HG03565 (cell line): ENCODE data around the gene LIN54.
A peak's percentile ranks its signal among the peaks of the same experiment; 100 is the strongest.
"Not testable (repeated sequence)": the region's sequence is repeated elsewhere in the genome, so short reads cannot be mapped to it uniquely, and the experiment has no call there.

Experiments
- ATAC-seq: cut with Tn5 transposase; IDR thresholded peaks from one replicate; pipeline ENCODE4 v1.9.1; 2021; ENCODE audit warnings: mild to moderate bottlenecking, moderate library complexity; ENCODE audit not compliant: unreplicated experiment

LIN54 gene

GRCh38 chr4:83010522-83011318 is at the start of gene LIN54:
TSS of gene LIN54 (minus strand) at chr4:83010823. CDS start at chr4:82984844, 25,979 bp downstream.
- peak; percentile 23 for ATAC-seq

- no peak for ATAC-seq
These were observed 44.3 kb upstream of the LIN54 start for GRCh38 chr4:83054928-83055327.

DNA sequence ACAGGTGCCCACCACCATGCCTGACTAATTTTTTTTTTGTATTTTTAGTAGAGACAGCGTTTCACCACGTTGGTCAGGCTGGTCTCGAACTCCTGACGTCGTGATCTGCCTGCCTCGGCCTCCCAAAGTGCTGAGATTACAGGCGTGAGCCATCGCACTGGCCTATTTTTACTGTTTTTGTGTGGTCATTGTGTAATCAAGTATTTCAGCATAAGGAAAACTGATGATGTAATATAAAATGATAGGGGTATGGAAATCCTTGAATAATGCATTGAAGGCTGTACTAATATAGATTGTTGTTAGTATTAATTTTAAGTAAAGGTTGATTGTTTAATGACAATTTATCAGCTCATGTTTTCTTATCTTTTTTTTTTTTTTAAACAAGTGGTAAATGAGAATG is 38.2 kb upstream of the LIN54 start:
- ATAC-seq: not testable (repeated sequence)

GRCh38 chr4:83046693-83047473 is 36.3 kb upstream of the LIN54 start:
- ATAC-seq: no peak

GRCh38 chr4:83043801-83044407 is 33.3 kb upstream of the LIN54 start:
- no peak for ATAC-seq

GRCh38 chr4:83043157-83043556 is 32.5 kb upstream of the LIN54 start:
- not testable (repeated sequence) for ATAC-seq

DNA sequence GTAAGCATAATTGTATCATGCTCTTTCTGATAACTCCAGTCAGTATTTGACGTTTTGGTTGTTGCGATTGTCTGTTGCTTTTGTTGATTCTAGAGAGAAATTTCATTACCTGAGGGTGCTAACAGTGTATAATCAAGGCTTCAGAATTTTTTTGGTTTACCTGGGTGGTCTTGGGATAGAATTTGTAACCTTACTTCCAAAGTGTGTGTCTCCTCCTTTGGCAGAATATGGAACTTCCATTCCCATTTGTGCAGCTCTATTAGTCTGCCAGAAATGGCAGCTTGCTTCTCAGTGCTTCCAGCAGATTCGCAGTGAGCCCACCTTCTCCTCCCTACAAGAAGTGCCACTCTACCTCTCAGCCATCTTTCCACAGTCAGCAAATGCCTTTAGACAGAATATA is 29.6 kb upstream of the LIN54 start:
- ATAC-seq: no peak

DNA sequence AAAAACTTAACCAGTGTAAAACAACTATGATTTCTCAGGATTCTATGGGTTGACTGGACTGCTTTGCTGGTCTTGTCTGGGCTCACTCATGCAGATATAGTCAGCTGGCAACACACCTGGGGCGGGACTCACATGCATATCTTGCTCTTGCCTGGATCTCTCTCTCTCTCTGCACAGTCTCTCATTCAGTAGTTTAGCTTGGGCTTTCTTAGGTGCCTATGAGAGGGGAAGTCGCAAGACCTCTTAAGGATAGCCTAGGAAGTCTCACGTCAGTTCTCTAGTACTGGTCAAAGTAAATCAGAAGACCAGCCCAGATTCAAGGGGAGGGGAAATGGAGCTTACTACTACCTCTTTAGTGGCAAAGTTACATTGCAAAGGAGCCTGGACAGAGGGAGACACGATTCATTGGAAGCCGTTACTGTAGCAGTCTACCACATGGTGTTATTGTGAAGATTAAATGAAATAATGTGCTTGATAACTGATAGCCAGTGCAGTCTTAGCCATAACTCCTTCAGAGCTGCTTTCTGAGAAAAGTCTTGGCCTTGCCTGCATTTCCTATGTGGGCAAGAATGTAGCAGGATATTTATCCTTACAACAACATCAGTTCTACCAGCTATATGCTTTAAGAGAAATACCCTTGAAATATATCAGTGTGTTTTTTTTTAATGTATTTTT is 26.5 kb upstream of the LIN54 start:
- ATAC-seq: no peak

DNA sequence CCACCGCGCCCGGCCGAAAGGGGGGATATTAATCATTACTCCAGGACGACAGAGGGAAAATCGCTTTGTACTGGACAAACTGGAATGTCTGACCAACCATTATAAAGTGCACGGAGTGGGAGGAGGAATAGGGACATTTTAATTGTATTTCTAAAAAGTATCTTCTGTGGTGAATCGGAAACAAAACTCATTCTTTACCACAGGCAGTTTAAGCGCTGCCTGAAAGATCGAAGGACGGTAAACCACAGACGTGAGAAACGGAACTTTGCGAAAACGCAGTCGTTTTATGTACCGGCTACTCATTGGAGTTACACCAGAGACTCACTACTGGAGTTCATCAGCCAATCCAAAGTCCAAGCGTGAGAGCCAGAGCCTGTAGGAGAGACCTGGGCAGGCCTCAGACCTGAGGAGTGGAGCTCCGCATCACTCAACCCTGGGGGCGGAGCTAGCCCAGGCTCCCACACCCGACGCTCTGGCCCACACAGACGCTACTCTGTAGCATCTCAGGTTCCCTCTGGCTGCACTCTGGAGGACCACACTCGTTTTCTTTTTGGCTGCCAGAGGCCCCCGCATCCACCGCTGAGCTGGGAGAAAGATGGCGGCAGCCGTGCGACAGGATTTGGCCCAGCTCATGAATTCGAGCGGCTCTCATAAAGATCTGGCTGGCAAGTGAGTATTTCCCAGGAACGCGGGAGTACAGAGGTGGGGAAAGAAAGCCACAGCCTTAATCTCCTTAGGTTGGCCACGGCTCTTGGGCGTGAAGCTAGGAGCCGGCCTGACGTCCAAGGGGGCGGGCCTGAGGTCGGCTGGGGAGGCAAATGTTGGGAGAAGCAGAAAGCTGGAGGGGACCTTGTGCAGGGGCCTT is 24.2 kb upstream of the LIN54 start, which contains the start of gene COPS4:
COPS4 (plus strand) TSS at position 554 of the 865 bp plus-strand sequence; CDS start at position 596, 42 bp downstream.
- ATAC-seq: peak; percentile 96

- ATAC-seq: no peak
These were observed 19.1 kb upstream of the LIN54 start for GRCh38 chr4:83029688-83030087.

- ATAC-seq: no peak
These were observed 18.4 kb upstream of the LIN54 start for GRCh38 chr4:83028976-83029375.

DNA sequence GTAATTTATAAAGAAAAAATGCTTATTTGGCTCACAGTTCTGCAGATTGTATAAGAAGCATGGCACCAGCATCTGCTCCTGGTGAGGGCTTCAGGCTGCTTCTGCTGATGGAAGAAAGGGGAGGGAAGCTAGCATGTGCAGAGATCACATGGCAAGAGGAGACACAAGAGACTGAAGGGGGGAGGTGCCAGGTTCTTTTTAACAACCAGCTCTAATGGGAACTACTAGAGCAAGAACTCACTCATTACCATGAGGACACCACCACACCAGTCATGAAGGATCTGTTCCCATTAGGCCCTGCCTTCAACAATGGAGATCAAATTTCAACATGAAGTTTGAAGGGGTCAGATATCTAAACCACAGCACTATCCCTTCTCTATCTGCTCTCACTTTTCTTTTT is 14.9 kb upstream of the LIN54 start:
- no peak for ATAC-seq

DNA sequence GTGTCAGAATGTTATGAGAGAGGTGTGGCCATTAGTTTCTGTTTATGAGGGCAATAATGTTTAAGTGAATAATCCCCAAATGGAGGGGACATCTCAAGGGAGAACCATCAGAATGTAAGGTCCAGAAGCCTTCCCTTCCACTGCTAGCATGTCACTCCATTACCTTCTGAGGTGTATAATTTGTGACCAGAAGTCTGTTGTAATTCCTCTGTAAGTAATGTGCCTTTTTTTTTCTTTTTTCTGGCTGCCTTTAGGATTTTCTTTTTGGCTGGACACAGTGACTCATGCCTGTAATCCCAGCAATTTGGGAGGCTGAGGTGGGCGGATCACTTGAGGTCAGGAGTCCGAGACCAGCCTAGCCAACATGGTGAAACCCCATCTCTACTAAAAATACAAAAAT is 13.6 kb upstream of the LIN54 start:
- ATAC-seq: no peak

DNA sequence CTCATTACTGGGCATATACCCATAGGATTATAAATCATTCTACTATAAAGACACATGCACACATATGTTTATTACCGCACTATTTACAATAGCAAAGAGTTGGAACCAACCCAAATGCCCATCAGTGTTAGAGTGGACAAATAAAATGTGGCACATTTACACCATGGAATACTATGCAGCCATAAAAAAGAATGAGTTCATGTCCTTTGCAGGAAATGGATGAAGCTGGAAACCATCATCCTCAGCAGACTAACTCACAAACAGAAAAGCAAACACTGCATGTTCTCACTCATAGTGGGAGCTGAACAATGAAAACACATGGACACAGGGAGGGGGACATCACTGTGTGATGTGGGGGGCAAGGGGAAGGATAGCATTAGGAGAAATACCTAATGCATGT is 13.0 kb upstream of the LIN54 start:
- not testable (repeated sequence) for ATAC-seq

DNA sequence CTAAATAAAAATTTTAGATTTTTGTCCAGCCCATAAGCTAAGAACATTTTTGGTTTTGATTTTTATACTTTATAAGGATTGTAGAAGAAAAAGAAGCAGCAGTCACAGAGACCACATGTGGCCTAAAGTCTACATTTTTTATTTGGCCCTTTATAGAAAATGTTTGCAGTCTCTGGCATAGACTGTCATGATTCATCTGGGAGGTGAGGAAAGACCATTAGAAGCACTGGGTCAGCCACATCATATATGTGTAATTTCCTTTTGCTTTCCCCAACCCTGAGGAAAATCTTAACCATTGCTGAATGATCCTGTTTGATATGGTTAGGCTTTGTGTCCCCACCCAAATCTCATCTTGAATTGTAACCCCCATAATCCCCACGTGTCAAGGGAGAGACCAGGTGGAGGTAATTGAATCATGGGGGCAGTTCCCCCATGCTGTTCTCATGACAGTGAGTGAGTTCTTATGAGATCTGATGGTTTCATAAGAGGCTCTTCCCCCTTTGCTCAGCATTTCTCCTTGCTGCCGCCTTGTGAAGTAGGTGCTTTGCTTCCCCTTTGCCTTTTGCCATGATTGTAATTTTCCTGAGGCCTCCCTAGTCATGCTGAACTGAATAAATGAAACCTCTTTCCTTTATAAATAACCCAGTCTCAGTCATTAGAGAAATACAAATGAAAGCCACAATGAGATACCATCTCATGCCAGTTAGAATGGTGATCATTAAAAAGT is 12.3 kb upstream of the LIN54 start:
- ATAC-seq: no peak

DNA sequence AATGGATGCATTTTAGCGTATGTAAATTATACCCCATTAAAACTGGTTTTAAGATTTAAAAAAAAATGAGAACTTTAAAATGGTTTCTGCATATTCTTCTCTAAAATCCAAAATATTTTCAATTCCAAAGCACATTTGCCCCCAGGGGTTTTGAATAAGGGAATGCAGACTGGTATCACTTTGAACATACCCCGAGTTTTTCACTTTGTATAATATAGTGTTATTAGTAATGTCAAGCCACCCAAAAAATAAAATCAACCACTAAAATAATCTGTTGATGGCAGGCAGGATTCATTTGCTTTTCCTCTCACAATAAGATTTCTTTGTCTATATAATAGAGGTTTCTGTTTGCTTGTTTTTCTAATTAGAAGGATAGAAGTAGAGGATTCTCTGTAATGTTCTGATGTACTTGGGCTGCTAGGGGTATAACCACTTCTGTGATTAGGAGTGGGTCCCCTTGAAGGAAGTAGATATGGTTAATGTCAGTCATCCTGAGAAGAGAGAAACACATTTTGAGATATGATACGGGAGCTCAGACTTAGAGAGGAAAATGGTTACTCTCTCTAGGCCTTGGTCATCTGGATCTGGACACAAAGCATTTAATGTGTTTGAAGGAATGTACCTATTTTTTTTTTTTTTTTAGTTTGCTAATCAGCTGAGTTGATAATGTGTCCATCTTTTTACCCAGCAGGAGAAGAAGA is 9.3 kb upstream of the LIN54 start:
- ATAC-seq: peak; percentile 82

DNA sequence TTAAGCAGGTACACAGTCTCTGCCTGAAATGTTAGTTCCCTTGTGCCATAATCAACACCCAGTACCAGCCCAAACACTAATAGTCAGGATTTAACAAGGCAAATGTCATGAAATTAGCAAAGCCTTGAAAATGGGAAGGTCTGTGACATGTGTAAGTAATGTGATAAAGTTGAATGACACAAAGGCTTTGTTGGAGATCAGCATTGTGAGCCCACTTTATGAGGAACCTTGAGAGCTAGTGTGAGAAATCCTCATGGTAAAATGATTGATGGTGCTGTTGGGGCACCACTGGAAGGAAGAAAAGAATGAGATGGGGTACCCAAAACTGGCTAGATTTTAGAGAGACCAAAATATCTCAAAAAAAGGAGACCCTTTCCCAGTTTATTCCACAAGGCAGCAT is 3.3 kb upstream of the LIN54 start:
- no peak for ATAC-seq

DNA sequence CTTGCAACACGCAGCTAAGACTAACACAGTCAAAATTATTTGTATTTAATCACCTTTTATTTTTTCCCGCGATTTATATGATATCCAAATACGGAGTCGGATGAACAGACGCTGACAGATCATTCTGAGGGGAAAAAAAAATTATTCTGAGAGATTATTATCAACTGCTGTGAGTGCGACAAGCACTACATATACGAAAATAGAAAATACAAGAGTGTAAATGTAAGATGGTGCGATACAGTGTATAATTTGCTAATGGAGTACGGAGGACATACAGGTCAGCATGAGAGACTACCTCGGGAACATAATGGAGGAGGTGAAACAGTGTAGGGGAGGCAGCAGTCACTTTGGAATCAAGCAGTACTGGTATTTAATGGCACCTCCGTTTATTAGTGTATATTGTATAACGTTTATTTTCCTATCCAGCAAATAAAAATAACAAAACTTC is 2.8 kb upstream of the LIN54 start:
- no peak for ATAC-seq
